ENCODE results near the gene HTN3. TPM values are rescaled to one million over a fixed set of nuclear protein-coding genes. Genes with fewer than 3 reads are reported as not detected.
"Not testable (repeated sequence)": the region's sequence is repeated elsewhere in the genome, so short reads cannot be mapped to it uniquely, and the experiment has no call there.

The HTN3 gene
- total RNA-seq, 1 experiment from 2014 or later: not detected

GRCh38 chr4:70041652-70042286, 13.5 kb downstream of the HTN3 start:
- no peaks in the 10 kb centered on the region for H3K36me3 ChIP-seq
- no peak overlapping the region for H3K27ac ChIP-seq
- DNase-seq (ENCODE audit: low read depth in 1 of 2, low spot score in 2 of 2): no peak
- H3K9me3 ChIP-seq (replicated peaks): no peaks in the 10 kb centered on the region
- no peaks in the 10 kb centered on the region for H3K4me1 ChIP-seq (replicated peaks)
- no peak overlapping the region for H3K4me3 ChIP-seq
- no peaks in the 10 kb centered on the region for H3K27me3 ChIP-seq (replicated peaks)

GRCh38 chr4:70050138-70050537, 21.9 kb downstream of the HTN3 start, which contains the start of gene HTN1:
Gene HTN1 (plus strand): TSS chr4:70050438. CDS start chr4:70053077, 2,639 bp downstream.
- H3K27ac ChIP-seq; H3K36me3 ChIP-seq; H3K4me1 ChIP-seq (replicated peaks); H3K9me3 ChIP-seq (replicated peaks); H3K4me3 ChIP-seq; DNase-seq (ENCODE audit: low read depth in 1 of 2, low spot score in 2 of 2); H3K27me3 ChIP-seq (replicated peaks): not testable (repeated sequence)

GRCh38 chr4:70056534-70056933, 28.3 kb downstream of the HTN3 start:
- not testable (repeated sequence) for DNase-seq (ENCODE audit: low read depth in 1 of 2, low spot score in 2 of 2); H3K27me3 ChIP-seq (replicated peaks); H3K9me3 ChIP-seq (replicated peaks); H3K4me3 ChIP-seq; H3K27ac ChIP-seq; H3K36me3 ChIP-seq; H3K4me1 ChIP-seq (replicated peaks)

GRCh38 chr4:70057651-70058050, 29.4 kb downstream of the HTN3 start:
- DNase-seq (ENCODE audit: low read depth in 1 of 2, low spot score in 2 of 2): no peak
- Histone ChIP-seq H3K36me3 (no peaks in the 10 kb centered on the region), H3K9me3 (replicated peaks) (no peaks in the 10 kb centered on the region), H3K4me1 (replicated peaks) (no peaks in the 10 kb centered on the region), H3K27ac (no peak overlapping the region), H3K4me3 (no peak overlapping the region), H3K27me3 (replicated peaks) (no peaks in the 10 kb centered on the region)

GRCh38 chr4:70059149-70059548, 30.9 kb downstream of the HTN3 start:
- no peaks in the 10 kb centered on the region for H3K36me3 ChIP-seq
- H3K27me3 ChIP-seq (replicated peaks): no peaks in the 10 kb centered on the region
- no peak overlapping the region for H3K4me3 ChIP-seq
- DNase-seq (ENCODE audit: low read depth in 1 of 2, low spot score in 2 of 2): no peak
- H3K9me3 ChIP-seq (replicated peaks): no peaks in the 10 kb centered on the region
- H3K27ac ChIP-seq: no peak overlapping the region
- no peaks in the 10 kb centered on the region for H3K4me1 ChIP-seq (replicated peaks)

- H3K27ac ChIP-seq: no peak overlapping the region
- H3K27me3 ChIP-seq (replicated peaks): no peaks in the 10 kb centered on the region
Measured at GRCh38 chr4:70062000-70062399, 33.7 kb downstream of the HTN3 start.

GRCh38 chr4:70080205-70080604, 51.9 kb downstream of the HTN3 start:
- Histone ChIP-seq H3K27ac (no peak overlapping the region), H3K4me1 (replicated peaks) (no peaks in the 10 kb centered on the region), H3K27me3 (replicated peaks) (no peaks in the 10 kb centered on the region), H3K4me3 (no peak overlapping the region), H3K36me3 (no peaks in the 10 kb centered on the region), H3K9me3 (replicated peaks) (no peaks in the 10 kb centered on the region)
- no peak for DNase-seq (ENCODE audit: low read depth in 1 of 2, low spot score in 2 of 2)

More at GRCh38 chr4:70062000-70062399, 33.7 kb downstream of the HTN3 start:
- Histone ChIP-seq H3K4me1 (replicated peaks) (no peaks in the 10 kb centered on the region), H3K9me3 (replicated peaks) (no peaks in the 10 kb centered on the region), H3K36me3 (no peaks in the 10 kb centered on the region), H3K4me3 (no peak overlapping the region)
- no peak for DNase-seq (ENCODE audit: low read depth in 1 of 2, low spot score in 2 of 2)

Other genes starting within 250 kb of the HTN3 start
- not detected in 2 replicates for gene SULT1E1, start 168.3 kb upstream of the HTN3 start, total RNA-seq (2014; rRNA removed; shearing (Covaris generic))
- not detected in 2 replicates for gene CSN1S1, start 97.4 kb upstream of the HTN3 start, total RNA-seq (2014; rRNA removed; shearing (Covaris generic))
- gene CSN2, start 62.7 kb upstream of the HTN3 start, total RNA-seq (2014; rRNA removed; shearing (Covaris generic)): not detected in 2 replicates
- not detected in 2 replicates for gene STATH, start 32.5 kb upstream of the HTN3 start, total RNA-seq (2014; rRNA removed; shearing (Covaris generic))
- not detected in 2 replicates for gene HTN1, start 22.0 kb downstream of the HTN3 start, total RNA-seq (2014; rRNA removed; shearing (Covaris generic))
- not detected in 2 replicates for gene PRR27, start 125.8 kb downstream of the HTN3 start, total RNA-seq (2014; rRNA removed; shearing (Covaris generic))
- not detected in 2 replicates for gene ODAM, start 167.3 kb downstream of the HTN3 start, total RNA-seq (2014; rRNA removed; shearing (Covaris generic))
- gene FDCSP, start 197.7 kb downstream of the HTN3 start, total RNA-seq (2014; rRNA removed; shearing (Covaris generic)): not detected in 2 replicates
- not detected in 2 replicates for gene CSN3, start 214.1 kb downstream of the HTN3 start, total RNA-seq (2014; rRNA removed; shearing (Covaris generic))